HG03095 (cell line): ENCODE results near the gene ATF7.

Experiments used
- ATAC-seq: cut with Tn5 transposase; IDR thresholded peaks from one replicate; pipeline ENCODE4 v1.9.1; 2021; ENCODE audit warnings: moderate library complexity; ENCODE audit not compliant: unreplicated experiment

Gene ATF7

GRCh38 chr12:53504004-53504920 is 121.9 kb downstream of the ATF7 start:
- no peak for ATAC-seq

DNA sequence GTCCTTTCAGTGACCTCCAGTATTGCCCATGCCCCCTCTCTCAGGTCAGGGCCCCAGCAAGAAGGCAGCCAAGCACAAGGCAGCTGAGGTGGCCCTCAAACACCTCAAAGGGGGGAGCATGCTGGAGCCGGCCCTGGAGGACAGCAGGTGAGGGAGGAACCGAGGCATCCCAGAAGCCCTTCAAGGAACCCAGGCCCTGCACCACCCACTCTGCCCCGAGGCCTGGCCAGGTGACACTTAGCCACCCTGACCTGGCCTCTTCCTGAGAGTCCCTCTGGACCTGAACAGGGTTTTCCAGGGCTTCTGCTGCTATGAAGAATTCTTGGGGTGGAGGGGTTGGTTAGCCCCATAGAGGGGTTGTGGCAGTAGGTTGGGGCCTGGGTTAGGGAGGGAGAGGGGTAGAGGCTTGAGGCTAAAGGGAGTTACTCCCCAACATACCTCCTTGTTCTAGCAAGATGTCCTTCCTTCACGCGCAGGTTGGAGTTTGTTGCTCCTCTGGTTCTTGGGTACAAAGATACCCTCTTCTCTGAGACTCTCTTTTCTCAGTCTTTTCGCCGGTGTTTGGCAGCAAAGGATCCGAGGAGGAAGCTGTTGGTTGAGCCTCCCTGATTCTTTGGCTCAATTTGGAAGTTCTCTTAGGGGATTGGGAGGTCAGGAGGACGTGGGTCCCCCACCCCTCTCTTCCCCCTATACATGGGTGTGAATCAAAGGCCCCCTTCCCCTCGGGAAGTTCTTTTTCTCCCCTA is 123.0 kb downstream of the ATF7 start:
- no peak for ATAC-seq

GRCh38 chr12:53502331-53502730 is 123.9 kb downstream of the ATF7 start:
- no peak for ATAC-seq

- ATAC-seq, result no peak
Measured at GRCh38 chr12:53501615-53502181, 124.5 kb downstream of the ATF7 start.

DNA sequence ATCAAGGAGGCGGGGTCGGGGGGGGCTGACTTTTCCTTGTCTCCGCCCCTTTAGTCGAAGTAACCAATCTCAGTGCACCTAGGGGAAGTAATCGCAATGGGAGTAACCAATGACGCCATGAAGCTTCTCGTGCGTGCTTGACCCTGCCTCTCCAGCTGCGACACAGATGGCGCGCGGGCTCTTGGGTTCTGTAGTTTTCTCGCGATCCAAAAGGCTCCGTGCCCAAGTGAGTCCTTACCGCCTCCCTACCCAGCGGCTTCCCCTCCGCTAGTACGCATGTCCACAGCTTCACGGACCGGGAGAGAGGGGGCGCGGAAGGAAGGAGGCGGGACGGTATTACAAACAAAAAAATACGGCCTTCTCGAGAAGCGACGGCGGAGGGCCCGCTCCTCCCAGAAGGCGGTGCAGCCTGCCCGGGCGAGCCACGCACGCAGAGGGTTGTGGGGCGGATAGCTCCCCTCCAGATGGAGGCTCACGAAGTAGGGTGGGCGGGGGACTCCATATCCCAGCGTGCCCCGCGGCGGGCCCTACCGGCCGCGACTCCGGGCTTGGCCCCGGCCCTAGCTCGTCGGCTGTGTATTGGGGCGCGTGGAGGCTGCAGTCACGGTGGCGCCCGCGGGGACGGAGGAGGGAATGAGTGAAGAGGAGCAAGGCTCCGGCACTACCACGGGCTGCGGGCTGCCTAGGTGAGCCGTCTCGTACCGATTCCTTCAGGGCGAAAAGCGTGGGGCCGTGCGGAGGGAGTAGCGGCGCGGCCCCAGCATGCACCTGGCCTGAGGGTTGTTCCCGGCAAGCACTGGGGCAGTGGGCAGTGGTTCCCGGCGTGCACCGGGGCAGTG is 125.2 kb downstream of the ATF7 start, which contains the start of gene TARBP2:
TSS of gene TARBP2 (plus strand) at position 508 of the 839 bp plus-strand sequence. CDS start at position 634, 126 bp downstream.
- peak; percentile 71 for ATAC-seq

GRCh38 chr12:53500142-53500775 is 125.9 kb downstream of the ATF7 start:
- peak; percentile 52 for ATAC-seq

- no peak for ATAC-seq
Measured at GRCh38 chr12:53499266-53500141, 126.7 kb downstream of the ATF7 start, which contains the start of gene MAP3K12. TSS of gene MAP3K12 (minus strand) at chr12:53499458. CDS start at chr12:53487391, 12,067 bp downstream.

- no peak for ATAC-seq
Measured at GRCh38 chr12:53498235-53498630, 127.9 kb downstream of the ATF7 start.

DNA sequence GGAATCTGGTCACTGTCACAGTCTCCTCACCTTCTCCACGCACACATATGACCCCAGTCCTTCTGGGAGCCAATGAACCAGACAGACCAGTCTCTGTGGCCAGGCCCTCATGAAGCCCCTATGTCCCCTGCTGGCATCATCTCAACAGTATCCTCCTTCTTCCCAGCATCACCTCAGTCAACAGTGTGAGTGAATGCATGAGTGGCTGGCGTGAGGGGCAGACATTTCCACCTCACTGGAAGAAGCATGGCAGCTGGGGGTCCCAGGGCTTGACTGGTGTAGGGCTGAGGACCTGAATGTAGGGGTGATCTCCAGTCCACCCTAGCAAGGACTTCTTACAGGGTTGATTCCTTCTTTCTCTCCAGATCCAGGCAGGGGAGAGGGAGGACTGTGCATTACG is 128.7 kb downstream of the ATF7 start:
- ATAC-seq, result no peak

DNA sequence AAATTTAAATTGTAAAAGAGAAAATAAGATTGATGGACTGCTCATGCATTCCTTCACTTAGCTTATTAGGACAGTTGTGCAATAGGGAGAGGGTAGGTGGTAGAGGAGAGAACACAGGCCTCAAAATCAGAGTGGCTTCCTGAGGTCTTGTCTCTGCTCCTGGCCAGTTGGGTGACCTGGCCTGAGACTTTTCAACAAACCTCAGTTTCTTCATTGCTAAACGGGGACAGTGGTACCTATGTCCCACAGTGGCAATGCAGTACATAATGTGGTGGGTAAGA is 129.5 kb downstream of the ATF7 start:
- ATAC-seq, result no peak

GRCh38 chr12:53495903-53496751 is 130.1 kb downstream of the ATF7 start:
- no peak for ATAC-seq

DNA sequence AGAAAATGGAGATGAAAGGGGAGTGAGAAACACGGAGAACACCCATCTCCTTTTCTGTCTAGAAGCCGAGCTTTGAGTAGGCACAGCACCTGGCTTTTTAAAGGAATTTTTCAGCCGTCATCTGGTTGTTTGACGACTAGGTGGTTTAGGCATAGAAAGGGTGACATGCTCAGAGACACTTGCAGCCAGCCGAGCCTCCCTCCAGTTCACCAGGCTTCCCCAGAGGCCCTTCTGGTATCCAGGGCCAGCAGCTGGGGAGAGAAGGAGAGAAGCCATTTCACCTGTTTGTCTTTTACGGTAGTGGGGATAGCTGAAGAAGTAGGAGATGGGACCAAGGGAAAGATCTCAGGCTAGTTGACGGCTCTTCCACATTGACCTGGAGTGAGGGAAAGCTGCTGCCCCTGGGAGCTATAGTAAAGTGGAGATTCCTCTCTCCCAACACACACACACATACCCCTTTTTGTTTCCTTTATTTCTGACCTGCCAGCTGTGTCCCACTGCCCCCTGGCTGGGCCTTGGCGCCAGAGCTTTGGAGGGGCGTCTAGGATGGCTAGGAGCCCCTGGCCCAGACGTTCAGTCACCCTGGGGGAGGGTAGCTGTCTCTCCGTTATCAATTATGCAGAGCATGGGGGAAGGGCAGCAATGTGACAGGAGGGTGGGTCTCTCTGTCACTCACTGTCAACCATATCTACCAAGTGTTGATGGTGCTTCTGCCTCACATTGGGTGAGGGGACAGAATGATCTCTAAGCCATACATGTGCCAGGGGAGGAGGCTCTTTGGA is 132.4 kb downstream of the ATF7 start:
- no peak for ATAC-seq

DNA sequence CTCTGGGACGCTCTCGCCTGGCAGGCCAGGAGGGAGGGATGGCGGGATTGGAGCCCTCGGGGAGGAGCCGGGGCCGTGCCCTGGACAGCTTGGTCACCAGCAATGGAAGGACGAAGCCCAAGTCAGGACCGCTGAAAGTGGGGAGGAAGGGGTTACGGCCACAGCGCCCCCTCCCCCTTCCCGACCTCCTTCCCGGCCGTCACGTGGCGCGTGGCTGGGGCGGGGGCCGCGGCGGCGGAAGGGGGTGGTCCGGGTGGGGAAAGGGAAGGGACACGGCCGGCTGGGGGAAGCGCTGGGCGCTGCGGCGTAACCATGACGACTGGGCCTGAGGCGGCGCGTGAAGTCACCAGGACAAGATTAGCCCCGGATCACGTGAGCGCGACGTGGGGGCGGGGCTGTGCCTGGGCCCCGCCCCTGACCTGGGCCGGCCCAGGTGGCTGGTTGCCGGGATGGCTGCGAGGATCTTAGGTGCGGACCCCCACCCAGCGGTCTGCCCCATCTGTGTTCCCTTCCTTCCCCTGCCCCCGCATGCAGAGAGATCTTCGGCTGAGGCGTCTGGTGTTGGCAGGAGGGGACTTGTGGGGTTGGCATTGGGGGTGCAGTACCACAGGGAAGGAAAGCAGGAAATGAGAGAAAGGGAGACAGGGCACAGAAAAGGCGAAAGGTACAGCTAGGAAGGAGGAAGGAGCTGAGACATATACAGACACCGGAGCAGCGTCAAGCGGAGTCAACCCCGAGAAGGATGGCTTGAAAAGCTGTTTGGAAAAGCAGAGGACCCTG is 133.2 kb downstream of the ATF7 start:
- peak; percentile 92 for ATAC-seq

- ATAC-seq, result no peak
Measured at GRCh38 chr12:53492188-53492587, 134.0 kb downstream of the ATF7 start.

DNA sequence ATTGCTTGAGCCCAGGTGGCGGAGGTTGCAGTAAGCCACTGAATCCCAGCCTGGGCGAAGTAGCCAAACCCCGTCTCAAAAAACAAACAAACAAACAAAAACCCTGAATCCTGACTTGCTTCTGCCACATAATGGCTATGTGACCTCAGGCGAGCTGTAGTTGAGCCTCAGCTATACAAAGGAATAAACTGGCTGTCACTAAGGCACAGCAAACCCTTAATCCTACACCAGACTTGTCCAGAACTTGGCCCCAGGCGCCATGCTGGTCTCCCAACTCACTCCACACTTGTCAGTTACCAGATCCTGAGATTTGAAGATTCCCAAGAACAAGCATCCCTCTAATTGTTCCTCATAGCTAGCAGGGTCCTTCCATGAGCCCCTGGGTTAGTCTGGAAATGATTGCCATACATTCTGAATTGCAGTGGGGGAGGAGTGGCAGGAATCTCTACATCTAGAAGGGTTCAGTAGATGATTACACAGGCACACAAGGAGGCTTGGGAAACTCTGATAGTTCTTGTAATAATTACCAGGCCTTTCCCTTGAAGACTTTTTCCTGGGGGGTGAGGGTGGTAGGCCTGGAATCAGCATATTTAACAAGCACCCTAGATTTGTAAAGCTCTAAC is 136.8 kb downstream of the ATF7 start:
- ATAC-seq, result no peak

GRCh38 chr12:53486736-53487487 is 139.3 kb downstream of the ATF7 start:
- no peak for ATAC-seq
